NCI-H748 (cell line): ENCODE data around the gene APOA4.

Experiments
- DNase-seq: peaks from one replicate; lab custom pipeline; 2025; ENCODE audit not compliant: unreplicated experiment; lab: John Stamatoyannopoulos, UW

The APOA4 gene

GRCh38 chr11:116823031-116823843, at the start of gene APOA4:
APOA4 (minus strand) TSS chr11:116823304; CDS start chr11:116823191, 113 bp downstream.
- no peak for DNase-seq

- no peak for DNase-seq
Observed at GRCh38 chr11:116871248-116871647, 48.1 kb upstream of the APOA4 start.

GRCh38 chr11:116870054-116870453, 47.0 kb upstream of the APOA4 start:
- DNase-seq: no peak

GRCh38 chr11:116869610-116870009, 46.5 kb upstream of the APOA4 start:
- DNase-seq: no peak

- DNase-seq: no peak
Observed at GRCh38 chr11:116868066-116868465, 45.0 kb upstream of the APOA4 start.

GRCh38 chr11:116867619-116868018, 44.5 kb upstream of the APOA4 start:
- DNase-seq: no peak

GRCh38 chr11:116866804-116867455, 43.8 kb upstream of the APOA4 start:
- DNase-seq: no peak

- DNase-seq: no peak
Observed at GRCh38 chr11:116865696-116866095, 42.6 kb upstream of the APOA4 start.

GRCh38 chr11:116864531-116864930, 41.4 kb upstream of the APOA4 start:
- DNase-seq: no peak

- DNase-seq: no peak
Observed at GRCh38 chr11:116862951-116863350, 39.8 kb upstream of the APOA4 start.

GRCh38 chr11:116862185-116862584, 39.1 kb upstream of the APOA4 start:
- no peak for DNase-seq

GRCh38 chr11:116861539-116861938, 38.4 kb upstream of the APOA4 start:
- DNase-seq: no peak

GRCh38 chr11:116860303-116860702, 37.2 kb upstream of the APOA4 start:
- no peak for DNase-seq

- no peak for DNase-seq
Observed at GRCh38 chr11:116859175-116859574, 36.1 kb upstream of the APOA4 start.

- no peak for DNase-seq
Observed at GRCh38 chr11:116857936-116858335, 34.8 kb upstream of the APOA4 start.

- DNase-seq: no peak
Observed at GRCh38 chr11:116857316-116857715, 34.2 kb upstream of the APOA4 start.

- DNase-seq: no peak
Observed at GRCh38 chr11:116856423-116856822, 33.3 kb upstream of the APOA4 start.

- DNase-seq: no peak
Observed at GRCh38 chr11:116855413-116855812, 32.3 kb upstream of the APOA4 start.

- DNase-seq: no peak
Observed at GRCh38 chr11:116853461-116854073, 30.5 kb upstream of the APOA4 start.

GRCh38 chr11:116852261-116853031, 29.3 kb upstream of the APOA4 start:
- no peak for DNase-seq

- DNase-seq: no peak
Observed at GRCh38 chr11:116851626-116852025, 28.5 kb upstream of the APOA4 start.
